ENCODE data around the gene TMEM126A. TPM values are rescaled to one million over a fixed set of nuclear protein-coding genes. Genes with fewer than 3 reads are reported as not detected.

Gene TMEM126A
- total RNA-seq, 1 experiment from 2014 or later, result 37.2 TPM

DNA sequence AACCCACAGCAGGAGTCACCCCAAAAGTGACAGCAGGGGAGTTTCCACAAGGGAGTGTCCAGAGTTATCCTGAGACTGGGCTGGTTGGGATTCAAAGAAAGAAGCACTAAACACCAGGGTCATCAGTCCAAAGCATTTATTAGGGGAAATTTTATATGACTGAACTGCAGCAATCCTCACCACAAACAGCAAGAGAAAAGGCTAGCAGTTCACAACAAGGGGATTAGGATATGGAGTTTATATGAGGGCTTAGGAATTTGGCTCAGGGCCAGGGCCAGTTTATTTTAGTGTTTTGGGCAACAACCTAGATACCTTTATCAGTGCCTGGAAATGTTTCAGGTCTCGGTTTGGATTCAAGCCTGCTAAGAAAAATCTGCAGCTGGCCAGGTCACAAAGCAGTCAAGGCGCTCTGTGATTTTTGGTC is 4.6 kb upstream of the TMEM126A start (continued):
- TF ChIP-seq, protein P1, sequence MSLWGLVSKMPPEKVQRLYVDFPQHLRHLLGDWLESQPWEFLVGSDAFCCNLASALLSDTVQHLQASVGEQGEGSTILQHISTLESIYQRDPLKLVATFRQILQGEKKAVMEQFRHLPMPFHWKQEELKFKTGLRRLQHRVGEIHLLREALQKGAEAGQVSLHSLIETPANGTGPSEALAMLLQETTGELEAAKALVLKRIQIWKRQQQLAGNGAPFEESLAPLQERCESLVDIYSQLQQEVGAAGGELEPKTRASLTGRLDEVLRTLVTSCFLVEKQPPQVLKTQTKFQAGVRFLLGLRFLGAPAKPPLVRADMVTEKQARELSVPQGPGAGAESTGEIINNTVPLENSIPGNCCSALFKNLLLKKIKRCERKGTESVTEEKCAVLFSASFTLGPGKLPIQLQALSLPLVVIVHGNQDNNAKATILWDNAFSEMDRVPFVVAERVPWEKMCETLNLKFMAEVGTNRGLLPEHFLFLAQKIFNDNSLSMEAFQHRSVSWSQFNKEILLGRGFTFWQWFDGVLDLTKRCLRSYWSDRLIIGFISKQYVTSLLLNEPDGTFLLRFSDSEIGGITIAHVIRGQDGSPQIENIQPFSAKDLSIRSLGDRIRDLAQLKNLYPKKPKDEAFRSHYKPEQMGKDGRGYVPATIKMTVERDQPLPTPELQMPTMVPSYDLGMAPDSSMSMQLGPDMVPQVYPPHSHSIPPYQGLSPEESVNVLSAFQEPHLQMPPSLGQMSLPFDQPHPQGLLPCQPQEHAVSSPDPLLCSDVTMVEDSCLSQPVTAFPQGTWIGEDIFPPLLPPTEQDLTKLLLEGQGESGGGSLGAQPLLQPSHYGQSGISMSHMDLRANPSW (CRISPR knock-in tag; conservative IDR thresholded peaks at IDR 0.05; ENCODE audit: low read depth), result no peak
- no peak for TF ChIP-seq CREM (CRISPR knock-in tag; IDR thresholded peaks at IDR 0.05)

- ATAC-seq (no peak), DNase-seq (ENCODE audit: low spot score) (no peak)
- Mint-ChIP-seq H3K36me3 (peaks cover 4% of the 10 kb centered on the region; the same call in 1 of the 2 replicates), H3K4me1 (peaks cover 32% of the 10 kb centered on the region), H3K4me3 (peak overlapping the region; percentile 91), H3K9me3 (no peaks in the 10 kb centered on the region), H3K27me3 (ENCODE audit: low read depth) (no peaks in the 10 kb centered on the region), H3K27ac (peak overlapping the region; percentile 95)
- ChIA-PET CTCF (interaction anchor here (1.0 to 2.0 kb wide), 4 partner anchors 10 to 183 kb away, joined by 3 to 6 read pairs (median 4); no protein-coding TSS in a partner anchor), POLR2A (interaction anchor here (0.5 to 3.3 kb wide), 12 partner anchors 9 to 422 kb away, joined by 3 to 24 read pairs (median 4); partner anchors contain the start of genes CREBZF, DLG2, PICALM and TMEM126B)
- TF ChIP-seq NR3C1 (CRISPR knock-in tag; conservative IDR thresholded peaks at IDR 0.05; ENCODE audit: low read depth), result no peak
- TF ChIP-seq FOXK1 (CRISPR knock-in tag; IDR thresholded peaks at IDR 0.05), result no peak
- no peak for TF ChIP-seq ZNF219 (CRISPR knock-in tag; IDR thresholded peaks at IDR 0.05; ENCODE audit: borderline replicate concordance)
- TF ChIP-seq GRHL2 (CRISPR knock-in tag; IDR thresholded peaks at IDR 0.05; ENCODE audit: insufficient replicate concordance, severe bottlenecking), result no peak
- no peak for TF ChIP-seq JUN (CRISPR knock-in tag; IDR thresholded peaks at IDR 0.05)
- no peak for TF ChIP-seq ZNF317 (CRISPR knock-in tag; IDR thresholded peaks at IDR 0.05; ENCODE audit: borderline replicate concordance, low read depth)
- no peak for TF ChIP-seq CREB1 (CRISPR knock-in tag; IDR thresholded peaks at IDR 0.05)
- TF ChIP-seq E2F5 (CRISPR knock-in tag; IDR thresholded peaks at IDR 0.05), result no peak
- TF ChIP-seq ZSCAN18 (CRISPR knock-in tag; IDR thresholded peaks at IDR 0.05), result no peak
- TF ChIP-seq SMAD4 (CRISPR knock-in tag; IDR thresholded peaks at IDR 0.05), result no peak
- TF ChIP-seq, protein P2, sequence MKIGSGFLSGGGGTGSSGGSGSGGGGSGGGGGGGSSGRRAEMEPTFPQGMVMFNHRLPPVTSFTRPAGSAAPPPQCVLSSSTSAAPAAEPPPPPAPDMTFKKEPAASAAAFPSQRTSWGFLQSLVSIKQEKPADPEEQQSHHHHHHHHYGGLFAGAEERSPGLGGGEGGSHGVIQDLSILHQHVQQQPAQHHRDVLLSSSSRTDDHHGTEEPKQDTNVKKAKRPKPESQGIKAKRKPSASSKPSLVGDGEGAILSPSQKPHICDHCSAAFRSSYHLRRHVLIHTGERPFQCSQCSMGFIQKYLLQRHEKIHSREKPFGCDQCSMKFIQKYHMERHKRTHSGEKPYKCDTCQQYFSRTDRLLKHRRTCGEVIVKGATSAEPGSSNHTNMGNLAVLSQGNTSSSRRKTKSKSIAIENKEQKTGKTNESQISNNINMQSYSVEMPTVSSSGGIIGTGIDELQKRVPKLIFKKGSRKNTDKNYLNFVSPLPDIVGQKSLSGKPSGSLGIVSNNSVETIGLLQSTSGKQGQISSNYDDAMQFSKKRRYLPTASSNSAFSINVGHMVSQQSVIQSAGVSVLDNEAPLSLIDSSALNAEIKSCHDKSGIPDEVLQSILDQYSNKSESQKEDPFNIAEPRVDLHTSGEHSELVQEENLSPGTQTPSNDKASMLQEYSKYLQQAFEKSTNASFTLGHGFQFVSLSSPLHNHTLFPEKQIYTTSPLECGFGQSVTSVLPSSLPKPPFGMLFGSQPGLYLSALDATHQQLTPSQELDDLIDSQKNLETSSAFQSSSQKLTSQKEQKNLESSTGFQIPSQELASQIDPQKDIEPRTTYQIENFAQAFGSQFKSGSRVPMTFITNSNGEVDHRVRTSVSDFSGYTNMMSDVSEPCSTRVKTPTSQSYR (CRISPR knock-in tag; IDR thresholded peaks at IDR 0.05), result no peak
- no peak for TF ChIP-seq ZNF512 (CRISPR knock-in tag; IDR thresholded peaks at IDR 0.05; ENCODE audit: borderline replicate concordance)
- no peak for TF ChIP-seq ZNF671 (CRISPR knock-in tag; IDR thresholded peaks at IDR 0.05)
- TF ChIP-seq ZNF396 (CRISPR knock-in tag; IDR thresholded peaks at IDR 0.05; ENCODE audit: borderline replicate concordance), result no peak
- TF ChIP-seq, protein P3, sequence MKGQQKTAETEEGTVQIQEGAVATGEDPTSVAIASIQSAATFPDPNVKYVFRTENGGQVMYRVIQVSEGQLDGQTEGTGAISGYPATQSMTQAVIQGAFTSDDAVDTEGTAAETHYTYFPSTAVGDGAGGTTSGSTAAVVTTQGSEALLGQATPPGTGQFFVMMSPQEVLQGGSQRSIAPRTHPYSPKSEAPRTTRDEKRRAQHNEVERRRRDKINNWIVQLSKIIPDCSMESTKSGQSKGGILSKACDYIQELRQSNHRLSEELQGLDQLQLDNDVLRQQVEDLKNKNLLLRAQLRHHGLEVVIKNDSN (CRISPR knock-in tag; IDR thresholded peaks at IDR 0.05), result no peak
- TF ChIP-seq ZNF425 (CRISPR knock-in tag; conservative IDR thresholded peaks at IDR 0.05), result no peak
- no peak for TF ChIP-seq KAT7 (CRISPR knock-in tag; IDR thresholded peaks at IDR 0.05; ENCODE audit: borderline replicate concordance)
- TF ChIP-seq IRF2 (CRISPR knock-in tag; IDR thresholded peaks at IDR 0.05; ENCODE audit: borderline replicate concordance, low read depth), result no peak
- no peak for TF ChIP-seq ETV6 (CRISPR knock-in tag; IDR thresholded peaks at IDR 0.05)
- TF ChIP-seq ATF2 (CRISPR knock-in tag; IDR thresholded peaks at IDR 0.05; ENCODE audit: borderline replicate concordance, low read depth), result no peak
These were observed 689 bp upstream of the TMEM126A start for GRCh38 chr11:85647078-85647477.
